GM18867 (cell line): ENCODE results near the gene MEAK7.

Source experiments
- ATAC-seq: cut with Tn5 transposase; IDR thresholded peaks from one replicate; pipeline ENCODE4 v1.9.1; 2021; ENCODE audit warnings: mild to moderate bottlenecking, moderate library complexity; ENCODE audit not compliant: unreplicated experiment

MEAK7 gene

DNA sequence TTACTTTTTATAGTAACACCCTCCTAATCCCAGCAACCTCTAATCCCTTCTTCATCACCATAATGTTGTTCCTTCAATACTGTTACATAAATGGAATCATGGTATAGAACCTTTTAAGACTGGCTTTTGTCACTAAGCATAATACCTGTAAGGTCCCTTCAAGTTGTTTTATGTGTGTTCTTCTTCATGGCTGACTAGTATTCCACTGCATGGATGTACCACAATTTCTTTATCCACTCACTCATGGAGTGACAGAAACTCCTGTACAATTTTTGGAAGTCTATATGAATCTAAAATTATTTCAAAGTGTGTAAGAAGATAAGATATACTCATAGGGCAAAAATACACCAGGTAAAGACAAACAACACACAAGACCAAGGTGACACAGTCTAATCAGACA, 36.8 kb downstream of the MEAK7 start:
- no peak for ATAC-seq

DNA sequence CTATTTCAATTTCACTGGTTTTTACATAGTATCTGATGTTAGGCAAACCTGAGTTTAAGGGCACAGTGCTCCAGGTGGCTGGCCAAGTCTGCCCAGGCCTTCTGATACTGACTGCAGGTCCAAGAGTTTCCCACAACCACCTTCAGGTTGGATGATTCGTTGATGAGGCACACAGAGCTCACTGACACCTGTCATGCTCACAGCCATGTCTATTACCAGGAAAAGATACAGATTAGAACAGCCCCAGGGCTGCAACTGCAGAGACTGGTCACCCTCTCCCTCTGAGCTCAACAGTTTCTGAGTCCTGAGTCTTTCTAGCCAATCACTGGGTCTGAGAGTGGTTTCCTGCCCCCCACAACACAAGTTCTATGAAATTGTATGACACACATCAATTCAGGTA, 37.2 kb downstream of the MEAK7 start:
- no peak for ATAC-seq

DNA sequence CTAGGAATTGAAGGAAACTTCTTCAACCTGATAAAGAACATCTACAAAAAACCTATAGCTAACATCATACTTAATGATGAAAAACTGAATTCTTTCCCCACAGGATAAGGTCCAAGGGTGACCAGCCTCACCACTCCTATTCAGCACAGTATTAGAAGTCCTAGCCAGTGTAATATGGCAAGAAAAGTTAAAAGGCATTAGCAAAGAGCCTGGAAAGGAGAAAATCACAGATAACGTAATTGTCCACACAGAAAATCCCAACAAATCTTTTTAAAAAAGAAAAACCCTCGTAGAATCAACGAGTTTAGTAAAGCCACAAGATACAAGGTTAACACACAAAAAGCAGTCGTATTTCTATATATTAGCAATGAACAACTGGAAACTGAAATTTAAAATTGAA, 37.8 kb downstream of the MEAK7 start:
- ATAC-seq, result no peak

DNA sequence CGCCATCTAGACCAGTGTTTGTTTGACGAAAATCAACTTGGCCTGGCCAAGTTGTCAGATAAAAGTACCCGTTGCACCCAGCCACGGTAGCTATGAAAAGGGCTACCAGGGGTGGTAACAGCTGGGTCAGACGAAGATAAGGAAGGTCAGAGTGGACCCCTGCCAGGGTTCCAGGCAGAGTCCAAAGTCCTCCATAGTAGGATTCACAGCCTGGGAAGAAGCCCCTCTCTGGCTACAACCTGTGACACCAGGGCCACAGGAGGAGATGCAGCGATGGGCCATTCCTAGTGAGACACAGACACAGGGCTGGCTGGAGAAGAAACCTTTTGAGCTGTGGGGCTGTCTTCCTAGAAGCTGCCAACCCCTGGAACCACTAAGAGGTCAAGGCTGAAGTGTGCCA, 39.3 kb downstream of the MEAK7 start:
- ATAC-seq, result no peak

DNA sequence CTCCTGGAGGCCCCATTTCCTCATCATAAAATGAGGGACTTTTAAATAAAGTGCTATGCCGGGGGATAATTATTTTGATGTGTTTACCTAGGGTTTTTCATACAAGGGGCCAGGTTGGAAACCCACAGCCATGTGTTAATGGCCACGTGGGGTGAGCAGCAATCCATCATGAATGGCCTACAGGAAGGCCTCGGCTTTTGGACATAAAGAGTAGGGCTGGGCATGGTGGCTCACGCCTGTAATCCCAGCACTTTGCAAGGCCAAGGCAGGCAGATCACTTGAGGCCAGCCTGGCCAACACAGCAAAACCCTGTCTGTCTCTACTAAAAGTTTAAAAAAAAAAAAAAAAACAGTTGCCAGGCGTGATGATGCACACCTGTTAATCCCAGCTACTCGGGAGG, 40.3 kb downstream of the MEAK7 start:
- no peak for ATAC-seq

DNA sequence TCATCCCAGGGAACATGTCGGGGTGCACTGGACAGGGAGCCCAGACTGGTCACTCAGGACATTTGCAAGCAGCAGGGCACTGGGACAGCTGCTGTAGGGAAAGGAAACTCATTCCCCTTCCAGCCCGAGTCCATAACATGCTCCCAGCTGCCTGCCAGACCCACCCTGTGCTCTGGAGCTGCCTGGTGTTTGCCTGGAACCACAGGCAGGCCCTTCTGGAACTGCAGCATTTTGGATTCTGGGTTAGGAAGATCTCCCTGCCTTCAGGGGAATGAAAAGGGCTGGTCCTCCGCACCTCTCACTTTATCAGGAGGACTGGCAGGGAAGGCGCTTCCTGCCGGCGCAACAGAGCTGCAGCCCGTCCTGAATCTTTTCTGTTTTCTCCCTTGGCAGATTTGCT, 41.2 kb downstream of the MEAK7 start:
- ATAC-seq, result no peak

DNA sequence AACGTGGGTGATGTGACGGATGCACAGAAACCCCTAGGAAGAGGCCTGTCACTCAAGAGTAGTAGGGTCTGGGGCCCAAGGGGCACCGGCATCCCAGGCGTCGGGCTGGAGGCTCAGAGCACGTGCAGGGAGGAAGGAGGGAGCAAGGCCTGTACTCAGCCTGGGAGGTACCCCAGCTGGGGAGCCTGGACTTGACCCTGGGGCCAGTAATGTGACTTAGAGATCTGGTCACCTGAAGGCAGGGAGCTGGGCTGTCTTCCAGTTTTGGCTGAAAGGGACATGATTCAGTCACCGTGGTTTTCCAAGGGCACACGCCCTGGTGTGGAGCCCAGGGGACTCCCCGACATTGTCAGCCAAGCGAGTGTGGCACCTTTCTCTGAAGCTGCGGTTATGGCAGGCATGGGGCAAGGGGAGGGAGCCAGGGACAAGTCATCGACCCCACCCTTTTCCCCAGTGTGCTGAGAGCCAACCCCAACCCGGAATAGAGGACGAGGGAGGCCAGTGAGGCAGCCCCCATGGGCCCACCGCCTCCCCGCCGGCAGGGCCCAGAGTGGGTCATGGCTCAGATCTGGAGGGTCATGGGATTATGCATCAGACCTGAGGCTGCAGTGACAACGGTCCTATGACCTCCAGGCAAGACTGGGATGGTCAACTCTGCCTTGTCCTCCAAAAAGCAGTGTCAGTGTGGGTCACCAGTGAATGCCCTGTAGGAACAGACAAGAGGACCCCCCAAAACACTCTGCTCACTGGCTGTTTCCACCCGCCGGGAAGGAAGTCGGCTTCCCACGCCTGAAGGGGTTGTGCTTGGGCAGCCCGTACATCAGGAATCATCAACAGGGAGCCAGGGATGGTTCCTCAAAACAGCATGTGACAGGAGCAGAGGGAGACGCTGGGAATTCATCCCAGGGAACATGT, 41.9 kb downstream of the MEAK7 start:
- no peak for ATAC-seq

DNA sequence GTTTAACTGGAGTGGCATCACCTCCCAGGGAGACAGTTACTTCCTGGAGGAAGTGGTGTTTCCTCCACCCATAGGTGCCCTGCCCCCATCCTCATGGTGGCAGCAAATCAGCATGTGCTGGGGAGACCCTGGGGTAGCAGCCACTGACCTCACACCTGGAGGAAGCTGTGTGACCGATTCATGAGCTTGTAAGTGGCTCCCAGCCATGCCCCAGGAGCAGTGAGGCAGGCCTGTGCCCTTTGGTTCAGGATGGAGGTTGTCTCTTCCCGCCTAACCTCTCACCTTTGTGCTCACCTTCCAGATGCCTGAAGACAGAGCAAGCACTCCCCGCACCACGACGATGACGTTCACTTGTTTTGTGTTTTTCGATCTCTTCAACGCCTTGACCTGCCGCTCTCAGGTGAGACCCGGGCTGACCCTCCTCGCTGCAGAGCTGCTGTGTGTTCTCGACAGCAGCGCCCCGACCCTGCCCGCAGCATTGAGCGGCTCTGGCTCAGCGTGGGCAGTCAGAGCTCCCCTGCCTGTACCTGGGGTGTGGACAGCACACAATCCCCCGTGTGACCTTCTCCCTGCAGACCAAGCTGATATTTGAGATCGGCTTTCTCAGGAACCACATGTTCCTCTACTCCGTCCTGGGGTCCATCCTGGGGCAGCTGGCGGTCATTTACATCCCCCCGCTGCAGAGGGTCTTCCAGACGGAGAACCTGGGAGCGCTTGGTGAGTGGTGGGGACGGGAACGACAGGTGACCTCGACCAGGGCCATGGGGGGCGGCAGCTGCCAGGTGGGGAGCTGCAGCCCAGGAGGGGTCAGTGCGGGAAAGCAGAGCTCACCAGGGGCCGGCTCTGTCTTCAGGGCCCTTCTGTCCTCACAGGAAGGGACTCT, 42.8 kb downstream of the MEAK7 start:
- no peak for ATAC-seq

DNA sequence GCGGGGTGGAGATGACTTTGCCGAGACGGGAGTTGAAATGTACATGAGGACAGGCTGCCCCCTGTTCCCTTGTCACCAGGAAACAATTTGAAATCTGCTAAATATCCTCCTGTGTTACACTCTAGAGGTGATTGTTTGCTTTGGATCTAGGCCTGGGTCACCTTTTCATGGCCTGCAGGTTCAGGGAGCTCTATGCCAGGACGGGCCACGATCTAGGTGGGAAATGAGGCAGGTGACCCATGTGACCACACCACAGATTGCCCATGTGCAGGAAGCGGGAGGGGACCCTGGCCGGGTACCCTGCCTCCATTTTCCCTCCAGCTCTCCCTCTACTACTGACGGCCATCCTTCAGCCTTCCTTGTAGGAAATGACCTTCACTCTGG, 43.4 kb downstream of the MEAK7 start:
- no peak for ATAC-seq

DNA sequence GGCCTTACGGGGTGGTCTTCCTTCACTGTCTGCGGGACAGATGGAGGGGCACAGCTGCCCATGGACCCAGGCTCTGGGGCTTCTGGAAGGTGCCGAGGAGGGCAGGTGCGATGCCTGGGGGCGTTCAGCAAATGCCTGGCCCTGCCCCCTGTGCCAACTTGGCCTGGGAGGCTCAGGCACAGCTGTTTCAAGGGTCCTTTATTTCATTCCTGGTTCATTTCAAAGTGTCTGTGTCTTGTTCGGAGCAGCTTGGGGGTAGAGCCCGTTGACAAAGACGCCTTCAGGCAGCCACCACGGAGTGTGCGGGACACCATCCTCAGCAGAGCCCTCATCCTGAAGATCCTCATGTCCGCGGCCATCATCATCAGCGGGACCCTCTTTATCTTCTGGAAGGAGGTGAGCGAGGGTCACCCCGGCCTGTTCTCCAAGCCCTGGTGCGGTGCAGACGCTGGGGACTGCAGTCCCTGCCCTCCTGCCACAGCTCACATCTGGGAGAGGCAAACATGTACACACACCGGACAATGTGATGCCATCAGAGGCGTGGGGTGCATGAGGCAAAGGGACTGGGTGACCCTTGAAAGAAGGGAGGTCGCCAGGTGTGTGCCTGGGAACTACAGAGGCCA, 43.9 kb downstream of the MEAK7 start:
- ATAC-seq, result no peak

DNA sequence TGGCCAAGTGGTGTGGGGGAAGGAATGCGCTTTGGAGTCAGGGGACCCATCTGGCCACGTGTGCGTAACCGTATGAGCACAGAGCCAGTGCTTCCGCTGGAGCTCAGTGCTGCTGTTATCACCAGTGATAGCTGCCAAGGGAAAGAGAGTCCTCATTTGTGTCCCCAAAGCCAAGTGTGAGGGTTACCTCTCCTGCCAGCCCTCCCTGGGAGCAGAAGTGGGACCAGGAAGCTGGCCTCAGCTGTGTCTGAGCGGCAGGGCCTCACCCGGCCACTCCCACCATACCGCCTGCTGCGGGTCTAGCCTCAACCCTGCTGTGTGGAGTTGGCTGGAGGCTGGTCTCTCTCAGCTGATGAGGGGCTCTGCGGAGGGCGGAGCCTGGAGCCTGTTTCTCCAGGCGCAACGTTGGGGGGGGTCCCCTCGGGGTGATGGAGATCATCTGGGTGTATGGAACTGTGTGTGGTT, 44.5 kb downstream of the MEAK7 start:
- ATAC-seq, result no peak

DNA sequence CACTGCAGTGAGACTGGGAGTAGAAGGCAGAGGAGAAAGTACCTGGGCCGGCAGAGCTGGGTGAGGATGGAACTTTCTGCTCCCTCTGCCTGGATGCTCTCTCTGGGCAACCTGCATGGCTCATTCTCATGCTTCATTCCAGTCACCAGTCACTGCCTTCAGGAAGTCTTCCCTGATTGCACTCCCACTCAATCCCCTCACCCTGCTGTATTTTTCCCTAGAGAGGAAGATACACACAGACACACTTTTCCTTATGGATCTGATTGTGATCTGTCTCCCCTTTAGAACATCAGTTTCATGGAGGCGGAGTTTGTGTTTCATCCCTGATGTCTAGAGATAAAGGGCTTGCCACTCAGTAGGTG, 44.9 kb downstream of the MEAK7 start:
- no peak for ATAC-seq

DNA sequence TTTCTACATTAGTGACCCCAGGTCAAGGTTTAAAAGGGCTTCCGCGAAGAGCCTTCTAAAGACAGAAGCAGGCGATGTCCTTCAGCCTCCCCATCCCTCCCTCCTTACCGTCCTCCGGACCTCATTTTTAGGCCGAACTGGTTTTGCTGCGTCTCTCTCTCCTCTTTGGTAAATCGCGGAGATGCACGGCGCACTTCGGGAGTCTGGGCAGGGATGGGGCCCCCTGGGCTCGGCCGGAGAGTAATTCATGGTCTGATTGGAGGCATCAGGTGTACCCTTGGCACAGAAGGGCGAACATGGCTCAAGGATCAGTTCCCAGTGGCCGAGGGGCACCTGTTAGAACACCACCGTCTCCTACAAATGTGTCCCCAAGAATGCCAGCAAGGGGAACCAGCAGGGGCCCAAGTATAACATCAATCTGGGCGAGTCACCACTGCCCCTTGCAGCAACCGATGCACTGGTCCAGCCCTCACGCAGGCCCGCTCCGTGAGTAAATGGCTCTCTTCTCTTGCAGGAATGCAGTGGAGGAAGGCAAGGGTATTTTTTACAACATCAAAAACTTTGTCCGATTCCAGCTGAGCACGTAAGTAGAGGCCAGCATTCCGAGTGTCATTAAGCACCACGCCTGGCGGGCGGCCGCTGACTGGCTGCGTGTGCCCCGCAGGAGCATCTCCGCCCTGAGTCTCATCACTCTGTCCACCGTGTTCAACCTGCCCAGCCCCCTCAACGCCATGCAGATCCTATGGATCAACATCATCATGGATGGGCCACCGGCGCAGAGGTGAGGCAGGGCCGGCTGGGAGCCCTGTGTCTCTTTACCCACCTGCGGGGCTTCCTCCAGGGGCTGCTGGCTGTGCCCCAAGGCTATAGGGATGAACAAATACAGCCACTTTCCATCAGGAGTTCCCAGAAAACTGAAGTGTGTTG, 45.6 kb downstream of the MEAK7 start:
- no peak for ATAC-seq

DNA sequence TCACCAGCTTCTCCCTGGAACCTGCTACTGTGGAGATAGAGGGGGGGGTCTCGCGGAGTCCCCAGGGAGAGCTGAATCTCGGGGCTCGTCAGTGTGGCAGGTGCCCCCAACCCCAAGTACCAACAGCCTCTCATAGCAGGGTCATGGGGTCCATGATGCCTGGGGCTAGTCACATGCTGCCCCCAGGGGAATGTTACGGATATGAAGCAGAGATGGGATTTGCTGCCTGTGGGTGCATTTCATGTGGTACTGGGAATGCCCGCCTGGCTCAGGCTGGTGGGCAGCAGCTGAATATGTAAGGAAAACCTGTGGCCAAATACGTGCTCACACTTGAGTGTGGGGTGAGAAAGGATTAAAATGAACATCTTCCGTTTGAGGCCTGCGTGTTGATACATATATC, 49.4 kb downstream of the MEAK7 start:
- no peak for ATAC-seq
